NCI-H2029 treated with DMSO at 0.1 percent for 48 hours (cell line): Measurements from ENCODE around the gene IRX2.

ENCODE experiments used
- DNase-seq: peaks from one replicate; lab custom pipeline; 2025; lab: John Stamatoyannopoulos, UW

IRX2 gene

DNA sequence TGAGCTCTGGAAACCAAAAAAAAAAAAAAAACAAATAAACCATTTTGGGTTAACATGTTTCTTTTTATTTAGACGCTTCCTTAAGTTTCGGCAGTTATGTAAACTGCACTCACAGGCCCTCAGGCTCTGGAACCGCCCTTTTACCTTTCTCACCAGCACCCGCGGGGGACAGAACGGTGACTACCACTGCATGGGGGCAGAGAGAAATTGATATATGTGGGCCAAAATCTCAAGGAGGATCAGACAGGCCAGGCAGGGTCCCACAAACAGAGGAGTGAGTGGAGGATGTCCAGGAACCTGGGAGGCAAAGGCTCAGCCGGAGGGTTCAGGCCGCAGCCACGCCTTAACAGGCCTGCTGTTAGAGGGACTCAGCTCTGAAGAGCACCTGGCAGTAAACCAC lies 54.4 kb downstream of the IRX2 start:
- no peak for DNase-seq
